Stimulated activated CD4-positive, alpha-beta T cell treated with anti-CD3 and anti-CD28 coated beads, Interleukin-1b, Interleukin-23, amount 100 ng/mL, for 1 hour (primary cell): ENCODE results near the gene POLR3C.
"Not testable (repeated sequence)": the region's sequence is repeated elsewhere in the genome, so short reads cannot be mapped to it uniquely, and the experiment has no call there.

Experiments
- DNase-seq, 2 donors: peaks; one replicate each; pipeline ENCODE4 v3.0.0-alpha.2; 2020; ENCODE audit warnings: low read depth in 2 of 2

The POLR3C gene, protein sequence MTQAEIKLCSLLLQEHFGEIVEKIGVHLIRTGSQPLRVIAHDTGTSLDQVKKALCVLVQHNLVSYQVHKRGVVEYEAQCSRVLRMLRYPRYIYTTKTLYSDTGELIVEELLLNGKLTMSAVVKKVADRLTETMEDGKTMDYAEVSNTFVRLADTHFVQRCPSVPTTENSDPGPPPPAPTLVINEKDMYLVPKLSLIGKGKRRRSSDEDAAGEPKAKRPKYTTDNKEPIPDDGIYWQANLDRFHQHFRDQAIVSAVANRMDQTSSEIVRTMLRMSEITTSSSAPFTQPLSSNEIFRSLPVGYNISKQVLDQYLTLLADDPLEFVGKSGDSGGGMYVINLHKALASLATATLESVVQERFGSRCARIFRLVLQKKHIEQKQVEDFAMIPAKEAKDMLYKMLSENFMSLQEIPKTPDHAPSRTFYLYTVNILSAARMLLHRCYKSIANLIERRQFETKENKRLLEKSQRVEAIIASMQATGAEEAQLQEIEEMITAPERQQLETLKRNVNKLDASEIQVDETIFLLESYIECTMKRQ

DNA sequence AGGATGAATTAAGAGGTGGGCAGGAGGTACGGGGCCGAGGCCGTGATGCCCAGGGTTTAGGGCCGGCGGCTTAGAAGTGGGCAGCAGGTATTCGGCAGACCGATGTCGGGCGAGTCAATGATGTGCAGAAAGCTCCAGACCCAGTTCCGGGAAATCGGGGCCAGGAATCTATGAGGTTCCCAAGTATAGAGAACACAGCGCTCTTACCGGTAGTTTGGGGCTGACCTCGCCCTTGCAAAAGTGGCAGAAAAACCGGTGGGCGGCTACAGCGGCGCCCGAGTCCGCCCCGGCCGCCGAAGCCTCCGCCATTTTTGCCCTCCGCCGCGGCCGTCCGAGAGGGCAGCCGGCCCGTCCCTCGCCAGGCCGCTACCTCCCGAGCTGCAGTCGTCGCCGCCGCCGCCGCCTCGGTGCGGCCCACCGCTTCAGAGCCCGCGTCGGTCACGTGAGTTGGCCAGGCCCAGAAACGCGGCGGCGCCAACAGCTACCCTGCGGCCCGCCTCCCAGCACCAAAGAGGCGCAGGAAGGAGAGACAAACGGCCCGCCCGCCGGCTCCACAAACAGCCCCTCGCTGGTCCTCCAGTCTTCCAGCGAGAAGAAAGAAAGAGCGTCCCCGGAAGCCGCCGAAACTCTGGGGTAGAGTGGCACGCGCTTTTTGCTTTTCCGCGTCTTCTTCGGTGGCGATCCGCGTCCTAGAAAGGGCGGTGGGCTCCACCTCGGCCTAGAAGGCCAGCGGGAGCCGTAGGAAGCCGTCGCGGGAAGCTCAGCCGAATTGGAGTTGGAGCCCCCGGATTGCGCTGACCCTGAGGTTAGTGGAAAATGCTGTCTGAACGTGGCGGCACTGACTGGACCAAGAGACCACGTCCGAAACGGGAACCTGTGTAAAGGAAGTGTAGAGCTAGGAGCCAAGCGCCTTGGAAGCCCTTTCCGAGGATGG lies at the start of gene POLR3C, which contains the start of gene RNF115:
Gene POLR3C (plus strand): TSS at position 636 of the 934 bp plus-strand sequence. CDS start 1,577 bp downstream, outside the sequence.
Gene RNF115 (minus strand): TSS at position 531 of the 934 bp plus-strand sequence. CDS start 222 bp downstream, at position 309.
- DNase-seq, result peak; percentile 60 to 62

DNA sequence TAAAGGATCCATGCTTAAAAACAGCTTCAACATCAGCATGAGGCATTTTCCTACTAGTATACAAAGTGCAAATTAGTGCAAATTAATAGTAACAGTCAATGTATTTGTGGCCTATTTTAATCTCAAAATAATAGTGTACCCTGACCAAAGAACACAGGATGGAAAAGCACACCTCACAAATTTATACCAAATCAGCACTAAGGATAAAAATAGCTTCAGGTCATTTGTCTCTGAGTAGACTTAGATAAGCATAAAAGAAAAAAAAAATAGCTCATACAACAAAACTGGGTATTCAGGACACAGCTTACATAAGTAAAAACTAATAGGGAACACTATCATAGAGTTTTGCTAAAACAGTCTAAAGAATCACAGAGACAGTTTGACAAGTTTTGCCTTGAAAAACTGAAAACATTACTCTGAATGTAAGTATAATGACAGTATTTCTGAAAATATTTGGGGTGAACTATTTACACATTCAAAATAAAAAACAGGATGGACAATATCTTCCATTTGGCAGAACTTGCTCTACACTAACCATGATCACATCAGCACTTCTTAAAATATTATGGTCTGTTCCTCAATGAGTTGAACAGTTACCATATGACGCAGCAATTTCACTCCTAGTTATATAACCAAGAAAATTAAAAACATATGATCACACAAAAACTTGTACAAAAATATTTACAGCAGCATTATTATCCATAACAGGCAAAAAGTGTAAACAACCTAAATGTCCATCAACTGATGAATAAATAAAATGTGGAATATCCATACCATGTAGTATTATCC lies 46.4 kb upstream of the POLR3C start:
- no peak for DNase-seq

DNA sequence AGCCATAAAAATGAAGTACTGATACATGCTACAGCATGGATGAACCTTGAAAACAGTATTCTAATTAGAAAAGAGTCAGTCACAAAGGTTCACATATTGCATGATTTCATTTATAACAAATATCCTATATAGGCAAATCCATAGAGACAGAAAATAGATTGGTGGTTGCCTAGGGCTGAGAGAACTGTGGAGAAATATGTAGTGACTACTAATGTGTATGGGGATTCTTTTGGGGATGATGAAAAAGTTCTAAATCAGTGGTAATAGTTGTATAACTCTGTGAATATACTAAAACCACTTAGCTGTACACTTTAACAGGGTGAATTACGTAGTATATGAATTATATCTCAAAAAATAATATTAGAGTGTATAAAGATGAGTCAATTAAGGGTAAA lies 45.9 kb upstream of the POLR3C start:
- DNase-seq, result no peak

DNA sequence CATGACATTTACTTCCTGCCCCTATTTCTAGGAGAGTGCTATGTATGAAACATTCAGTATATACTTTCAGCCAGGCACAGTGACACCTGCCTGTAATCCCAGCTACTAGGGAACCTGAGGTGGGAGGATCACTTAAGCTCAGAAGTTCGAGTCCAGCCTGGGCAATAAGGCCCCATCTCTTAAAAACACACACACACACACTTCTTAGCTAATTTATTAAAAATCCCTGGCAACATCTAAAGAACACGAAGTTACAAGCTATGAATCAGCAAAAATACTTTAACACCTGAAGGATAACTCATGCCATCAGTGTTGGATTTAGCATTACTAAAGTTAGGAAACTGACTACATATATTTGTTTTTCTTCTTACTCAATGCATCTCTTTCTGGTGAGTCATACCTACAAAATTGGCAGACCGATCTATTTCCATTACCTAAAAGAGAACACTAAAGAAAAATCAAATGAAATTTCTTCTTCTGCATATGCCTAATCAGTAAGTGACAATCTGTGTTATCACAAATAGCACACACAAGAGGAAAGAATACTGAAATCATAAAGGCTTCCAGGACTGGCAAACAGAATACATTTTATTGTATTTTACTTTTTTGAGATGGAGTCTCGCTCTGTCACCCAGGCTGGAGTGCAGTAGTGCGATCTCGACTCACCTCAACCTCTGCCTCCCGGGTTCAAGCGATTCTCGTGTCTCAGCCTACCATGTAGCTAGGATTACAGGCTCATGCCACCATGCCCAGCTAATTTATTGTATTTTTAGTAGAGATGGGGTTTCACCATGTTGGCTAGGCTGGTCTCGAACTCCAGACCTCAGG lies 41.5 kb upstream of the POLR3C start:
- DNase-seq, result no peak

DNA sequence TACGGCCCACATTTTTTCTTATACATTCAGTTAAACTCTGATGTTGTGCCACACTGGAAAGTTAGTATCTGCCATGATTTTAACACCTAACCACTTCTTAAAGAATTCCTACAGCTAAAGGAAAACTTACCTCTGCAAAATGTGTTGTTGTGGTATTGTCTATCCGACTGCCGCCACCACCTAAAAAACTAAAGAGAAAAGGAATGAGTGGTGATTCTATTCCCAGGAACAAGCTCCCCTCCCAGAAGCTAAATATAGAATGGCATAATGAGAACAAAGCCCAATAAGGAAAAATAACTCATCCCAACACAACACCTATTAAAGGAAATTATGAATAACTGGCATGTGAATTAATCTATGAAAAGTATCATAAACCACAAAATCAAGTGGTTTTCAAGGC lies 39.6 kb upstream of the POLR3C start:
- no peak for DNase-seq

DNA sequence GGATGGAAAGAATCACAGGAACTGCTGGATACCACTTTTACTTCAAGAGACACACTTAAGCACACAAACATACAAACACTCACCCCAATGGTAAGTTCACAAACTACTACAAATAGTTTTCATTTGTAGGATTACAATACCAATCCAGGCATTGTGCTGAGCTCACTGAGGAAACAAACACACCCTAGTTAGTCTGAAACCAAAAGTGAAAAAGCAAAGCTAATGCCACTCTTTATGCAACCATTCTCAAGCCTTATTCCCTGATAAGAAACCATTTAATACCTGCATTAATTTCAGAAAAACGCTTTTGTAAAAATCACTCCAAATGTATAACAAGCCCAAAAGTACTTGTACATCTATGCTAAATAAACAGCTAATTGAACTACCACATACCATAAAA lies 38.5 kb upstream of the POLR3C start:
- DNase-seq, result no peak

DNA sequence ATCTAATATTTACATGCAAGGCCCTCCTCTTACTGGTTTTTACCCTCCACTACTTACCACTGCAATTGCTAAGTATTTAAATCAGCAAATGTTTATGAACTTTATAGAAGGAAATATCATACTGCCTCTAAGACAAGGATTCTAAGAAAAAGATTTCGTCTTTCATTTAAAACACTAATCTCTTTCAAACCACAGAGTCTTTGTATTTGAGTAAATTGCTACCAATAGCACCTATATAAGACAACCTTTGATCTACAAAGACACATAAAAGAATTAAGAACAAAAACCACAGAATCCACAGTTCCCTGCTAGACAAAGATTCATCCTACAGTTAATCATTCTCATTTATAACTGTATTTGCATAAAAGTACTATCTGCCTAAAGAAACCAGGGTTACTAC lies 37.7 kb upstream of the POLR3C start:
- no peak for DNase-seq

DNA sequence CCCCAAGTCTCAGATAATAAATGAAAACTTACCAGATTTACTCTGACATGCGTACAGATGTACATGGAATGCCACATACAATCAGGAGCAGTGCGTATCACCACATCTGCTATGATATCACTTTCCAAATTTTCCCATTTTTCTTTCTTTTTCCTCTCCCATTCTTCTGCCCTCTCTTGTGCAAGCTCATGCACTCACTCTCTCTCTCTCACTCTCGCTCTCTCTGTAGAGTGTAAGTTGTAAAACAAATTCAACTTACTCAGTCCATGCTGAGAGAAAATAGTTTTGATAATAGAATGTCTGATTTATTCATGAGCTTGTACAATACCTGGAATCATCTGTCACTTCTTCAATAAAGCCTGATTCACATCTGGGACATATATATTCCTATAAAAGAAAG lies 35.4 kb upstream of the POLR3C start:
- DNase-seq, result no peak

DNA sequence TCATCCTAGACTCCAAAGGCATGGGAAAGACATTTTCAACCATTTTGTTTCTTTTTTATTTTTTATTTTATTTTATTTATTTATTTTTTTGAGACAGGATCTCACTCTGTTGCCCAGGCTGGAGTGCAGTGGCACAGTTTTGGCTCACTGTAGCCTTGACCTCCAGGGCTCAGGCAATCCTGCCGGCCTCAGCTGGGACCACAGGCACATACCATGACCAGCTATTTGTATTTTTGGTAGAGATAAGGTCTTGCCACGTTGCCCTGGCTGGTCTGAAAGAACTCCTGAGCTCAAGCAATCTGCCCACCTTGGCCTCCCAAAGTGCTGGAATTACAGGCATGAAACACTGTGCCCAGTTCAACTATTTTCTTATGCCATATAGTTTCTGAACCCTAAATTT lies 32.1 kb upstream of the POLR3C start:
- not testable (repeated sequence) for DNase-seq

DNA sequence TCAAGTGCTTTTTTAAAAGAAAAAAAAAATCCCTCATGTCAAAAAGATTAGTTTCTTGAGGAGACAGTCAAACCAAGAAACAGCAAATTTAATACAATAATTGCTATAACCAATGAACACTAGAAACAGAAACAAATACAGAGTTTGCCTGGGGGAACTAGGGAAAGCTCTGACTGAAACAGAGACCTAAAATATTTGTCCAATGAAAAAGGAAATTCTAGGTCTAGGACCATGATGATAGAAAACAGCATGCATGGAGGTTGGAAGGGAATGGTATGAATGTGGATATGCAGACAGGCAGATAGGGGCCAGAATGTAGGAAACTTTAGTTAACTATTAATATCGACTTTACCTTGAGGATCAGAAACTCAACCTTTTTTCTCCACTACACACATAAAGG lies 31.5 kb upstream of the POLR3C start:
- no peak for DNase-seq

DNA sequence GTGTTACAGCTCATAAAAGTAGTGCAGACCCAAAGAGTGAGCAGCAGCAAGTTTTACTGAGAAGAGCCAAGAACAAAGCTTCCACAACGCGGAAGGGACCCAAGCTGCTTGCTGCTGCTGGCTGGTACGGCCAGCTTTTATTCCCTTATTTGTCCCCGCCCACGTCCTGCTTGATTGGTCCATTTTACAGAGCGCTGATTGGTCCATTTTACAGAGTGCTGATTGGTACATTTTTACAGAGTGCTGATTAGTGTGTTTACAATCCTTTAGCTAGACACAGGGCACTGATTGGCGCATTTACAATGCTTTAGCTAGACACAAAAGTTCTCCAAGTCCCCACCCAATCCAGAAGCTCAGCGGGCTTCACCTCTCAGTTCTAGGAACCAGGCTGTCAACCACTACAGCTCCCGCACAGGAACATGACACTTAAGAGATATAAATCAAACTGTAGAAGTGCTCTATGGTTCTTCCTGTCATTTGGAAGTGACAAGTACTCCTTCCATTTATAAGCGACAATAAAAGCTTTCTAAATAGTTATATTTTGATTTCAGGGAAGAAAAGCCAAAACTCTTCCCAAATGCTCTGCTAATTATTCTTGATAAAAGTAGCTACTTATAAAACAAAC lies 28.6 kb upstream of the POLR3C start:
- DNase-seq, result no peak

DNA sequence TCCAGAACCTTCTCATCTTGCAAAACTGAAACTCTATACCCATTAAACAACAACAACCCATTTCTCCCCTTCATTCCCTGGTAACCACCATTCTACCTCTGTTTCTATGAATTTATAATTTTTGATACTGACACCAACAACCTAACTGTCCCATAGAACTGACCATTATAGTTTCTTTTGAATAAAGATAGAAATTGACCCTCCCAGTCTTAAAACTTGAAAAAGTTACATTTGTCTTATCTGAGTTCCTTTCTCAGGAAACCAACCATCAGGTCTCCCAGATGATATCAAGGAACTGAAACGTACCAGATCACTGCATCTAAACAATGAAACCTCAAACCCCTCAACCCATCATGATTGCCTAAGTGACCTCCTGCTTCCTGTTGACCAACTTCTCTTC lies 27.2 kb upstream of the POLR3C start:
- DNase-seq, result no peak

DNA sequence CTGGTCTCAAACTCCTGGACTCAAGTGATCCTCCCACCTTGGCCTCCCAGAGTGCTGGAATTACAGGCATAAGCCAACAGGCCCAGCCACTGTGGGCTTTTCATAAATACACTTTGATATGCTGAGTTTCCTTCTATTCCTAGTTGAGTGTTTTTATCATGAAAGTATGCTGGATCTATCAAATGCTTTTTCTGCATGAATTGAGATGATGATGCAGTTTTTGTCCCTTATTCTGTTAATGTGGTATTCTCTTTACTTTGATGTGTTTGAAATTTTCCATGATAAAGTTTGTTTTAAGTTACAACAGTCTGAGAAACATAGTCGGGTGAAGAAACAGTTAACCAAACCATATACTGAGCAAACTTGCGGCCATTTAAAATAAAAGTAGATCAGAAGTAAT lies 24.2 kb upstream of the POLR3C start:
- DNase-seq, result no peak

DNA sequence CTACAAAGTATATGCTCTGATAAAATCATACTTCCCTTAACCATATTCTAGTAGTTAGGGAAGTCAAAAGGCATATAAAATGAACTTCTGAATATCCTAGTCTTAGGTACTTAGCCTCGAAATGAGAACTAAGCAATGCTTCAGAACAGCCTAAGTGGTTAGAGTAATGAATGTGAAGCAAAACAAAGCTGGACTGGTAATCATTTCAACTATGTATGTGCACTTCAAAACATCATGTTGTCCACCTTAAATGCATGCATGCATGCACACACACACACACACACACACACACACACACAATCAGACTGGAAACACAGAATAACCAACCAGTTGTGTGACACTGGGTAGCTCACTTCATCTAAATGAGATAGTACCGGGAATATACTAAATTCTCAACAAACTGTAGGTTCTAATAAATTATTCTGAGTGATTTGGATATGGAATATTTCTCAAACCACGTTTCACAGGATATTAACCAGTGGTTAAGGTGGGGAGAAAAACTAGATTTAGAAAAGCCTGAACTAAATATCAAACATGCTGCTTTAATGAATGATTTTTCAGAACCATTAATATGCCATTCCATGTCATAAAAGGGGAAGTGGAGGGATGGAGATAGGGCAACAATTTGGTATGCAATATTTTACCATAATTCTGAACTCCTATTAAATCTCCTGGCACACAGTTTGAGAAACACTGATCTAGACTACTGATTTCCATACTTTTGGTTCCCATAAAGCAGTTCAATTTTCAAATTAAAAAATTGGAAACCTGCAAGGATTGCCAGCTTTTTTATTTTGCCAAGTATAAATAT lies 19.6 kb upstream of the POLR3C start:
- DNase-seq, result no peak

DNA sequence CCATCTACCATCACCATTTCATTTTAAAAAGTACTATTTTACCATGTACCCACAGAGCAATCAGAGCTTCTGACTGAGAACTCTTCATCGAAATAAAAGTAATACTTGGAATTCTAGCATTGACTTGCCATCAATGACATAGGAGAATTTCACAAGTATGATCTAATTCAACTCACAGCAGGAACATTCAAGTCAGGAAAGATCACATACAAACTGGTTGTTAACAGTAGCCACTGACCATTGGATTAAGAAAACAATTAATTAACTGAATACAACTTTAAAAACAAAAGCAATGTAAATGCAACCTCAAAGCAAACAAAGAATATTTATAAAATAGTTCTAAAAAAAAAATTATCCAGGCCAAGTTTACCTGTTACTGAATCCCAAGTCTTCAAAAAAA lies 18.9 kb upstream of the POLR3C start:
- DNase-seq, result no peak

DNA sequence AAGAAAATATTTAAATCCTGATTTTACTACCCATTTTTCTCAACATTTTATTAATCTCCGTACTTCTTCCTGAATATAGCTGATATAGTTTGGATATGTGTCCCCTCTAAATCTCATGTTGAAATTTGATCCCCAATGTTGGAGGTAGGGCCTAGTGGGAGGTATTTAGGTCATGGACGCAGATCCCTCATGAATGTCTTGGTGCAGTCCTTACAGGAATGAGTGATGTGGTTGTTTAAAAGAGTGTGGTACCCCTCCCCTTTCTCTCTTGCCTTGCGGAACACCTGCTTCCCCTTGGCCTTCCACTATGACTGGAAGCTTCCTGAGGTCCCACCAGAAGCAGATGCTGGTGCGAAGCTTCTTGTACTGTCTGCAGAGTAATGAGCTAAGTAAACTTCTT lies 17.6 kb upstream of the POLR3C start:
- DNase-seq, result no peak

DNA sequence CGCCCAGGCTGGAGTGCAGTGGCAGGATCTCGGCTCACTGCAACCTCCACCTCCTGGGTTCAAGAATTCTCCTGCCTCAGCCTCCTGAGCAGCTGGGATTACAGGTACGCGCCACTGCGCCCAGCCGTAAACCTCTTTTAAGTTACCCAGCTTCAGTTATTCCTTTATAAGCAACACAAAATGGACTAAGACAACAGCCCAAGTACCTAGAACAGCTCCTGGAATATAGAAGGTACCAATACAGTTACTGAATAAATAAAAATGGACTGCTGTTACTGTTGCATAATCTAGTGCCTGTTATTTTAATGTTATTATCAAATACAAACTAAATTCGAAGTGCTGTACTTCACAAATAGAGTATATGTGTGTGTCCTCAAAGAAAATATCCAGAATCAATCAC lies 17.2 kb upstream of the POLR3C start:
- DNase-seq, result no peak

DNA sequence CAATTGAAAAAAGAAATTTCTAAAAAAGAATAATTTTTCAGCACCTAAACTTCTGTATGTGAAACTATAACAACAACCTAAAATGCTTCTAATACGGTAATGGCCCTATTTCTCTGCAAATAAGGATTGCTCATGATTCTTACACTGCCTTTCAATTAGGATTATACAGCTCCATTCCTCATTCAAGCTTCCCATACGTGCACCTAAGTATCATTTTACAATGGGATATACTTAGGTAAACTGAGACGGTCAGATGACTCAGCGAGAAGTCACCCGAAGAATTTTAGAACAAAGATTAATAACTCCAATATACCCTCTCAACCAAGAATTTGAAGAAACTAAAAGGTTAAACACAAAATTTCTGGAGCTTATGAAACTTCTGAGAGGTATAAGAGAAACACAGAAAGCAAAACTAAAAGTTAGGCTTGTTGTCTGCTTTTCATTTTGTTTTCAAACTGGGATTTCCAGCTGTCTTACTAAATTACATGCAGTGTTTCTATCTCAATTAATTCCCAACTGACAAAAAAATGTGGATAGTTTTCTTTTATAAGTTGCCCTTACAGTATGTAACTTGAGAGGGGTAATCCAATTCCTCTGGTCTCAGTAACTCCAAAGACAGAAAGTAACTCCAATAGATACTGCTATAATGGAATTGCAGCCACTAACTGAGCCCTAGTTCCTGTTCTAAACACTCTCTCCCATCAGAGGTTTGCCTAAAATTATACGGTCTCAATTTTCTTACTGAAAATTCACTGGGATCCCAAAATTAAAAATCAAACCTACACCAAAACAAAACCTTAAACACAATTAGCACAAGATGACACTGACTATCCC lies 10.8 kb upstream of the POLR3C start:
- DNase-seq, result not testable (repeated sequence)
